Trophoblast cell (in vitro differentiated cells and primary cell): ENCODE measurements around the gene DHX57.

ENCODE experiments used
- DNase-seq, 2 donors: peaks; one replicate each; pipeline ENCODE4 v3.0.0-alpha.2; 2016
- H2AFZ ChIP-seq: 2 replicates; pipeline ENCODE4 v1.6.1; 2013; ENCODE audit warnings: low read length, moderate library complexity, mild to moderate bottlenecking; ENCODE audit not compliant: insufficient read depth, poor library complexity
- H2AK5ac ChIP-seq: 2 replicates; pipeline ENCODE4 v1.6.1; 2013; ENCODE audit warnings: mild to moderate bottlenecking, low read length
- H2BK120ac ChIP-seq: 2 replicates; pipeline ENCODE4 v1.6.1; 2013; ENCODE audit warnings: low read length, mild to moderate bottlenecking, moderate library complexity; ENCODE audit not compliant: insufficient read depth, poor library complexity
- H2BK12ac ChIP-seq: 2 replicates; pipeline ENCODE4 v1.6.1; 2013; ENCODE audit warnings: mild to moderate bottlenecking, low read length, moderate library complexity
- H2BK5ac ChIP-seq: 2 replicates; pipeline ENCODE4 v1.6.1; 2013; ENCODE audit warnings: low read length, low read depth, moderate library complexity, mild to moderate bottlenecking; ENCODE audit not compliant: poor library complexity
- H3K14ac ChIP-seq: 2 replicates; pipeline ENCODE4 v1.6.1; 2013; ENCODE audit warnings: mild to moderate bottlenecking, low read length
- H3K18ac ChIP-seq: 2 replicates; pipeline ENCODE4 v1.6.1; 2013; ENCODE audit warnings: mild to moderate bottlenecking, low read length
- H3K23ac ChIP-seq: 2 replicates; pipeline ENCODE4 v1.6.1; 2013; ENCODE audit warnings: low read length
- H3K27ac ChIP-seq: 2 replicates; pipeline ENCODE4 v1.5.1; 2013; ENCODE audit warnings: low read depth, mild to moderate bottlenecking, inconsistent platforms, low read length, moderate library complexity
- H3K27me3 ChIP-seq: 2 replicates; pipeline ENCODE4 v1.6.1; 2013; ENCODE audit warnings: inconsistent platforms, mild to moderate bottlenecking, low read length, moderate library complexity; ENCODE audit not compliant: insufficient read depth
- H3K36me3 ChIP-seq, 2 experiments: 1 replicate in 1 of 2; 2 replicates in 1 of 2; pipeline ENCODE4 v1.6.1; 2013; ENCODE audit warnings: low read length in 2 of 2, mild to moderate bottlenecking in 2 of 2, moderate library complexity in 1 of 2; ENCODE audit not compliant: insufficient read depth in 2 of 2, control insufficient read depth in 1 of 2
- H3K4ac ChIP-seq: 2 replicates; pipeline ENCODE4 v1.6.1; 2013; ENCODE audit warnings: low read depth, mild to moderate bottlenecking, low read length, moderate library complexity
- H3K4me1 ChIP-seq, 2 experiments: 1 replicate in 1 of 2; 2 replicates in 1 of 2; pipeline ENCODE4 v1.6.1; 2013; ENCODE audit warnings: low read length in 2 of 2, mild to moderate bottlenecking in 2 of 2, moderate library complexity in 1 of 2; ENCODE audit not compliant: insufficient read depth in 2 of 2, control insufficient read depth in 1 of 2
- H3K4me2 ChIP-seq: 2 replicates; pipeline ENCODE4 v1.6.1; 2013; ENCODE audit warnings: inconsistent platforms, mild to moderate bottlenecking, low read length, moderate library complexity
- H3K4me3 ChIP-seq: 2 replicates; pipeline ENCODE4 v1.5.1; 2013; ENCODE audit warnings: mild to moderate bottlenecking, low read depth, low read length, inconsistent platforms
- H3K79me1 ChIP-seq: one replicate; pipeline ENCODE4 v1.6.1; 2013; ENCODE audit warnings: low read length
- H3K79me2 ChIP-seq: 2 replicates; pipeline ENCODE4 v1.6.1; 2013; ENCODE audit warnings: low read length, mild to moderate bottlenecking; ENCODE audit not compliant: control insufficient read depth, insufficient read depth, poor library complexity
- H3K9ac ChIP-seq: 2 replicates; pipeline ENCODE4 v1.6.1; 2013; ENCODE audit warnings: mild to moderate bottlenecking, low read length
- H3K9me3 ChIP-seq: 2 replicates; pipeline ENCODE4 v1.6.1; 2013; ENCODE audit warnings: low read depth, mild to moderate bottlenecking, control low read depth, inconsistent platforms, low read length; ENCODE audit not compliant: insufficient read depth
- H4K12ac ChIP-seq: 2 replicates; pipeline ENCODE4 v1.6.1; 2013; ENCODE audit warnings: low read depth, mild to moderate bottlenecking, low read length, moderate library complexity
- H4K8ac ChIP-seq: 2 replicates; pipeline ENCODE4 v1.6.1; 2013; ENCODE audit warnings: low read depth, mild to moderate bottlenecking, low read length, moderate library complexity
- H4K91ac ChIP-seq: one replicate; pipeline ENCODE4 v1.6.1; 2013; ENCODE audit warnings: low read depth, mild to moderate bottlenecking, low read length, moderate library complexity
- WGBS: extraction: QIAGEN DNeasy Blood & Tissue Kit; methylation state at CpG from one replicate; pipeline ENCODE4 v1.1.7; 2013; ENCODE audit warnings: missing lambda C conversion rate; ENCODE audit not compliant: insufficient read length, insufficient coverage; ENCODE audit errors: extremely low coverage; 5-methylcytosine and 5-hydroxymethylcytosine counted together

Gene DHX57

DNA sequence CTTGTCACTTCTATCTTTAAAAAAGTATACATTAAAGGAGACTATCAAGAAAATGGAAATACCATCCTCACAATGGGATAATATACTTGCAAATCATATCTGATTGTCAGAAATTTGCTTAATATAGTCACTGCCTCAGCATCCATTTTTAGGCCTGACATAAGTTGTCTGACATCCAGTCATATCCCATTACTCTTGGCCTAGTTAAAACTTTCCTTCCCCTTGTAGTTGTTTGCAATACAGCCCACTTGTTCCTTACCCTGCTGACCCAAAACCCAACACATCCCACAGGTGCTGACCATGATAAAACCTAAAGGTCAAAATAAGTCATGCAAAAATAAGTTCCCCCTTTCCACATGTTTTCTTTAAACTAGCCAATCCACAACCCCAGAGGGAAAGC, 10.3 kb upstream of the DHX57 start:
- DNase-seq, result no peak
- Histone ChIP-seq H3K4me3 (no peak overlapping the region), H2BK12ac (no peak overlapping the region), H3K79me2 (no peaks in the 10 kb centered on the region), H3K36me3 (no peaks in the 10 kb centered on the region), H2BK5ac (no peak overlapping the region), H3K14ac (no peak overlapping the region), H2BK120ac (no peak overlapping the region), H4K91ac (no peak overlapping the region), H2AK5ac (no peak overlapping the region), H4K12ac (no peak overlapping the region), H3K4me2 (no peak overlapping the region), H3K9ac (no peak overlapping the region), H3K27me3 (no peaks in the 10 kb centered on the region), H2AFZ (no peak overlapping the region), H3K27ac (no peak overlapping the region), H4K8ac (no peak overlapping the region), H3K79me1 (no peaks in the 10 kb centered on the region), H3K4me1 (no peaks in the 10 kb centered on the region), H3K9me3 (no peaks in the 10 kb centered on the region), H3K23ac (no peak overlapping the region), H3K4ac (no peak overlapping the region), H3K18ac (no peak overlapping the region)

DNA sequence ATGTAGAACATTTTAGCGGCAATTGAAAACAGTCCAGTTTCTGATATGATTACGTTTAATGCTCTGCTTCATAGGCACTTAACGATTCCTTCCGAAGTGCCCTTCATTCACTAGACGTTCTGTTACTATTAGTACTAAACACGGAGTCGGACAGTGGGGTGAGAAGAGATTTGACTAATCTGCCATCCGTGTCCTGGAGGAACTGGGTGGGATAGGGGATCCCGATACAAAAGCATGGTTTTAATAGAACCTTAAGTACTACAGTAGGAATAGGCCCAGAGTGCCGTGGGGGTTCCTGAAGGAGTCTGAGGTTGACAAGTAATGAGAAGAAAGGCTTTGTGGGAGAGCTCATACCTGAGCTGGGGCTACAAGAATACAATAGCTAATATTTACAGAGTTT, 673 bp upstream of the DHX57 start:
- Histone ChIP-seq H2AFZ (peak overlapping the region; percentile 70), H4K8ac (peak overlapping the region; percentile 41), H3K4me3 (peak overlapping the region; percentile 91), H3K9ac (peak overlapping the region; percentile 6), H2AK5ac (no peak overlapping the region), H3K36me3 (no peaks in the 10 kb centered on the region), H4K91ac (no peak overlapping the region), H3K4ac (no peak overlapping the region), H2BK5ac (no peak overlapping the region), H4K12ac (no peak overlapping the region), H3K4me2 (peak overlapping the region; percentile 94), H2BK120ac (no peak overlapping the region), H3K23ac (no peak overlapping the region), H3K27ac (no peak overlapping the region), H3K4me1 (no peaks in the 10 kb centered on the region), H3K18ac (no peak overlapping the region), H2BK12ac (no peak overlapping the region), H3K79me1 (peaks cover 3% of the 10 kb centered on the region), H3K79me2 (peaks cover 3% of the 10 kb centered on the region), H3K9me3 (no peaks in the 10 kb centered on the region), H3K14ac (no peak overlapping the region), H3K27me3 (no peaks in the 10 kb centered on the region)
- peak in 1 of 2 donors; percentile 11 for DNase-seq
- no CpG with 5 or more reads among the region's 10 CpGs for WGBS

DNA sequence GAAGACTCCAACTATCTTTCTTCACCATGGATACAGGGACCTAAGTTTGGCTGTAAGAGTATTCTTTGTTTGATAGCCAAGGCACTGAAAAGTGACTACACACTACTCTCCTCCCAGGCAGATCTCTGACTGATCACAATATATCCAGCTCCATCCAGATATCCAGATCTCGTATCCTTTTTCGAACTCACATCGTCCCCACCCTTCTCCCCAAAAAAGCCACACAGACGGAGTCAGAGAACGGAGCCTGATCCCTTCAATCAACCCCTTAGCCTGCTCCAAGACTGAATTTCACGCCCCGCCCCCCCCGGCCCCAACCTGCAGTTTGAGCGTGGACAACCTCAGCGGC, 533 bp downstream of the DHX57 start:
- DNase-seq, result peak in 1 of 2 donors; percentile 13
- H2BK12ac ChIP-seq, result no peak overlapping the region
- no peak overlapping the region for H3K23ac ChIP-seq
- peak overlapping the region; percentile 32 for H3K4ac ChIP-seq
- peak overlapping the region; percentile 71 for H2AFZ ChIP-seq
- no peak overlapping the region for H2BK5ac ChIP-seq
- peaks cover 3% of the 10 kb centered on the region for H3K79me1 ChIP-seq
- H3K4me3 ChIP-seq, result peak overlapping the region; percentile 91
- H3K27ac ChIP-seq, result no peak overlapping the region
- peak overlapping the region; percentile 94 for H3K4me2 ChIP-seq
- peak overlapping the region; percentile 57 for H3K9ac ChIP-seq
- H3K79me2 ChIP-seq, result peaks cover 3% of the 10 kb centered on the region
- no peak overlapping the region for H2BK120ac ChIP-seq
- H3K9me3 ChIP-seq, result no peaks in the 10 kb centered on the region
- no peaks in the 10 kb centered on the region for H3K36me3 ChIP-seq
- H3K27me3 ChIP-seq, result no peaks in the 10 kb centered on the region
- H3K18ac ChIP-seq, result no peak overlapping the region
- no peaks in the 10 kb centered on the region for H3K4me1 ChIP-seq
- no peak overlapping the region for H2AK5ac ChIP-seq
- H4K91ac ChIP-seq, result no peak overlapping the region
- peak overlapping the region; percentile 54 for H4K12ac ChIP-seq
- H3K14ac ChIP-seq, result no peak overlapping the region
- WGBS, result no CpG with 5 or more reads among the region's 10 CpGs
- peak overlapping the region; percentile 90 for H4K8ac ChIP-seq

DNA sequence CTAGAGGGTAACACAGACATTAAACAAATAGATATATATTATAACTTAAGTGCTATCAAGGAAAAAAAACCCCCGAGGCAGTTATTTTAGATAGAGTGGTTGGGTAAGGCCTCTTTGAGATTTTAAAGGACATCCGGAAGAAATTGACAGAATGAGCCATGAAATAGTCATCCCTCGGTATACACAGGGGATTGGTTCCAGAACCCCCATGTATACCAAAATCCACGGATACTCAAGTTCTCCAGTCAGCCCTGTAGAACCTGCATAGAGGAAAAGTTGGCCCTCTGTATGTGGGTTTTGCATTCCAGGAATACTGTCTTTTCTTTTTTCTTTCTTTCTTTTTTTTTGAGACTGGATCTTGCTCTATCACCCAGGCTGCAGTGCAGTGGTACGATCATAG, 2.0 kb downstream of the DHX57 start:
- Histone ChIP-seq H4K8ac (no peak overlapping the region), H2AK5ac (no peak overlapping the region), H3K4ac (no peak overlapping the region), H3K27ac (no peak overlapping the region), H3K27me3 (no peaks in the 10 kb centered on the region), H2BK12ac (no peak overlapping the region), H2BK5ac (no peak overlapping the region), H3K4me3 (no peak overlapping the region), H3K9me3 (no peaks in the 10 kb centered on the region), H3K18ac (no peak overlapping the region), H4K91ac (no peak overlapping the region), H3K9ac (no peak overlapping the region), H3K36me3 (no peaks in the 10 kb centered on the region), H2AFZ (no peak overlapping the region), H3K4me2 (no peak overlapping the region), H3K4me1 (no peaks in the 10 kb centered on the region), H4K12ac (no peak overlapping the region), H3K79me2 (peaks cover 3% of the 10 kb centered on the region), H3K14ac (no peak overlapping the region), H2BK120ac (no peak overlapping the region), H3K79me1 (peaks cover 3% of the 10 kb centered on the region), H3K23ac (no peak overlapping the region)
- peak; percentile 62 to 89 for DNase-seq
- no CpG with 5 or more reads among the region's 5 CpGs for WGBS
